Pons (tissue), 1 donor: ENCODE data around the gene CATSPER1.
"Not testable (repeated sequence)": the region's sequence is repeated elsewhere in the genome, so short reads cannot be mapped to it uniquely, and the experiment has no call there.

Experiments
- DNase-seq: peaks from one replicate; pipeline ENCODE4 v3.0.0-alpha.2; 2016; ENCODE audit warnings: low spot score

Gene CATSPER1

DNA sequence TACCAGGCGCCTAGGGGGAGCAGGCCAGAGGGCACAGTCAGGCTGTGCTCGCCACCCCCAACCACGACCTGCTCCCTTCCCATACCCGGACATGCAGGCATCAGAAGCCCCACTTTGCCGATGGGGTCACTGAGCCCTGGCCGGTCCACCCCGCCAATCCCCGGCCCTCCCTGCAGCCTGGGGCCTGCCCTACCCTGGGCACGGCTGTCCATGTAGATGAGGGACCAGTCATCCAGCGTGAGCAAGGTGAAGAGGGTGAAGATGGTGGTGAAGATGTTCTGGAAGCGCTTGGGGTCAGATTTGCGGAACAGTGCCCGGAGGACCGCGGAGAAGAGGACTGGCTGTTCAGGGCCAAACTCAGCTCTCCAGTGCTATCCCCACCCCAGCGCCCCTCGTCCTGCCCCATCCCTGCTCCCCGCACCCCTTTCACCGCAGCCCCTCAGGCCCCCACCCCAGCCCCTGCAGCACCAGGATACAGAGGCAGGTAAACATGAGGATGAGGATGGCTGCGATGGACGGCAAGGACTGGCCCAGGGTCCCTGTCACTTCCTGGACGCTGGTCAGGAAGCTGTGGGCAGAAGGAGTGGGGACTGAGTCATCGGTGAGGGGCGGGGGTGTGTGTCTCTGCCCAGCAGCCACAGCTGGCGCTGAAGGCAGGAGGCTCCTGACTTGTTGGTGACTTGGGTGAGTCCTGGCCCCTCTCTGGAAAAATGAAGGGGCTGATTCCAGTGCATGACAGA lies 5.5 kb downstream of the CATSPER1 start:
- no peak for DNase-seq

- DNase-seq = no peak
Observed at GRCh38 chr11:66020212-66020611, 6.1 kb downstream of the CATSPER1 start.

DNA sequence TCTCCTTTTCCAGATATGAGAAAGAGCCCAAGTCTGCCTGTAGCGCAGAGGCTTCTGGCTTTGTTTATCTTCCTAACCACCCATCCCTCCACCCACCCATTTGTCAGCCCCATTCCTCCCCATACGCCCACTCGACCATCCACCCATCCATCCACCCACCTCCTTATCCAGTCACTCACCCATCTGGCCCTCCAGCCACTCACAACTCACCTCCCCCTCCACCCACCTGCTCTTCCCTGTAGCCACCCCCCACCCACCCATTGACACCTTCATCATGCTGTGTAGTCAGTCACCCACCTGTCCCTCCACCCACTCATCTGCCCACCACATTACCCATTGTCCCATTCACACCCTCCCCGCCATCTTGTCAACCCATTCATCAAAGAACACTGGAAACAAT lies 9.0 kb downstream of the CATSPER1 start:
- DNase-seq = no peak

DNA sequence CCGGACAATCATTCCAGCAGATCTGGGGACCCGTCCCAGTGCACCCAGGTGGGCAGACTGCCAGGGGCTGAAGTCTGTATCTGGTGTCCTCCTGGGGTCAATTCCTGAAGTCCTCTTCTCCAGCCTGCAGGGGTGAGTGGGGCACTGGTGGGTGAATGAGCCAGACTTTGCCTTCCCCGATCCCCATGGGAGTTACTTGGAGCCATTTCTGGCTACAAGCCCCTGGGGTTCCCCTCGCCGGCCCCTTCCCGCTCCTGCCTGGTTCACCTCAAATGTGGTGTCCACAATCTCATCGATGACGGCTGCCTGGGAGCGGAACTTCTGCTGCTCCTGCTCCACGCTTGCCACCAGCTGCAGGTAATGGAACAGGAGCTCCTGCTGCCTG lies 9.5 kb downstream of the CATSPER1 start:
- DNase-seq = no peak

DNA sequence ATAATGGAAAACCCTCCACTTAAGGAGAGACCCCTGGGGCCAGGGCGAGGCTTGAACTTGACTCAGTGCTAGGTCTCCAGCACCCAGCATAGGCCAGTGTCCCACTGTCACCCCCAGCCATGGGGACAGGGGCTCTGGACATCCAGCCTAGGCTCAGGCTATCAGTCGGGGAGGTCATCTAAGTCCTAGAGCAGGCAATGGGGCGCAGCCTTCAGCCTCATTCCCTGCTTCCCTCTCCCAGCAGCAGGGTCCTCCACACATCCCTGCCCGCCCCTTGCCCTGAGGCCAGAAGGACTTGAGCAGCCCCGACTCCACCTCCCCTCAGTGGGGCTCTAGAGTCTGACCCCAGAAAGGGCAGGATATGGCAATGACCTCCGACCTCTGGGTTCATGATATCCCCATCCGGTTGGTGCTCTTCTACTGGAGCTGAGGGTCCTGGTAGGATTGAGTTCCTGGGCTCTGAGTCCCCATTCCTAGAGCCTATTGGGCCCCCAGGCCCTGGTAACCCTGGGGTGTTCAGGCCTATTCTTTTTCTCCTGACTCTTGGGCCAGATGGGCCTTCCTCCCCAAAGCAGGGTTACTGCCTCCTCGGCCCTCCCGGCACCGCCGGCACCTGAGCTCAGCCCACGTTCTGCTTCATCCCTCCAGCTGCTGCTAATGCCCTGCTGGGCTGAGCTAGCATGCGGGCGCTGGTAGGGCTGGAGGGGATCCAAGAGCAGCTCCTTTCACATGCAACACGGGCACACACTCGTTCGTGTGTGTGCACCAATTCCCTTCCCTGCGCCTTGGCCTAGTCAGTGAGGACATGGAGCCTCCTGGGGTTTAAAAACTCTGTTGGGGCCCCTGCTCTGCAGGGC lies 10.1 kb downstream of the CATSPER1 start:
- DNase-seq = no peak

- no peak for DNase-seq
Observed at GRCh38 chr11:66015454-66015881, 10.8 kb downstream of the CATSPER1 start.

GRCh38 chr11:66014804-66015453 lies 11.3 kb downstream of the CATSPER1 start:
- DNase-seq = no peak

DNA sequence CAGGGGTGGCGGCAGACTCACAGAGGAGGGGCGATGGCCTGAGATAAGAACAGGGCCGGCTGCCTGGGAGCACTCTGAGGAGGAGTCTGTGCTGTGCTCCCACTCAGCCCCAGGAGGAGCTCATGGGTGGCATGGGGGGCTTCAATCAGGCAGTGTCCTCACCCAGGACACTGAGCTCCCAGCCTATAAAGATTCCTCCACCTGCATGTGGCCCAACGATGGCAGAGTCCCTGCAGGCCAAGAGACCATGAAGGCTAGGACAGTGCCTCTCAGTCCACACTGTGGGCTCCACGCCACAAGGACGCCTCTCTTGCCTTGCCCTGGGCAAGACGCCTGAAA lies 12.5 kb downstream of the CATSPER1 start:
- no peak for DNase-seq

DNA sequence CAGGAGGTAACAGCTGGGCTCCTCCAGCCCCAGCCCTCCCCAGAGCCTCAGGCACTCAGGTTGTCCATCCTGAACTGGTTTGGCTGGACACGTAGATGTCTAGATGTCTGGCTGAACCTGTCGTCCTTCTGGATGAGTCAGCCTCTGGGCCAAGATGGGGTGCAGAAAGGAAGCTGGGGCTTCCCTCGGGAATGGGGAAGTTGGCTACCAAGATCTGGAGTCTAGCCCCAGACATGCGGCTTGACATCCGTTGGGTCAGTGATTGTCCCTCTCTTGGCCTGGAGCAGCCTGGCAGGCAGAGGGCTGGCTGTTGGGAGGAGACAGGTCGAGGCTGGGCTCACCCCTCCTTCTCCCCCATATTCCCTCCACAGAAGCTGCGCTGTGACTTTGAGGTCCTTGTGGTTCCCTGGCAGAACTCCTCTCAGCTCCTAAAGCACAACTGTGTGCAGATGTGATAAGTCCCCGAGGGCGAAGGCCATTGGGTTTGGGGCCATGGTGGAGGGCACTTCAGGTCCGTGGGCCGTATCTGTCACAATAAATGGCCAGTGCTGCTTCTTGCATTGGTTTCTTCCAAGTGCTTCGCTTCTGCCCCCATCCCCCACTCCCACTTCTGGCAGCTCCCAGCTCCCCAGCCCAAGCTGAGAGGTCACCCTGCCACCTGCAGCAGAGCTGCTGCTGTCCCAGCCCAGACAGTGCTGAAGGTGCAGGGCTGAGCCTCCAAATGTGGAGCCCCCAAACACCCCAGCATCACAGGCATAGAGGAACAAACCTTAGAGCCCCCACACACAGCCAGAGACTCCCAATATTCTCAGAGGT lies 13.1 kb downstream of the CATSPER1 start:
- peak; percentile 8 for DNase-seq

- no peak for DNase-seq
Observed at GRCh38 chr11:66012371-66012945, 13.8 kb downstream of the CATSPER1 start.

GRCh38 chr11:66011785-66012303 lies 14.4 kb downstream of the CATSPER1 start, which contains the start of gene CST6:
TSS of gene CST6 (plus strand) at chr11:66012008. CDS start at chr11:66012045, 37 bp downstream.
- DNase-seq = no peak

- DNase-seq = no peak
Observed at GRCh38 chr11:66011239-66011784, 15.0 kb downstream of the CATSPER1 start.

GRCh38 chr11:66010036-66010435 lies 16.2 kb downstream of the CATSPER1 start:
- DNase-seq = not testable (repeated sequence)

DNA sequence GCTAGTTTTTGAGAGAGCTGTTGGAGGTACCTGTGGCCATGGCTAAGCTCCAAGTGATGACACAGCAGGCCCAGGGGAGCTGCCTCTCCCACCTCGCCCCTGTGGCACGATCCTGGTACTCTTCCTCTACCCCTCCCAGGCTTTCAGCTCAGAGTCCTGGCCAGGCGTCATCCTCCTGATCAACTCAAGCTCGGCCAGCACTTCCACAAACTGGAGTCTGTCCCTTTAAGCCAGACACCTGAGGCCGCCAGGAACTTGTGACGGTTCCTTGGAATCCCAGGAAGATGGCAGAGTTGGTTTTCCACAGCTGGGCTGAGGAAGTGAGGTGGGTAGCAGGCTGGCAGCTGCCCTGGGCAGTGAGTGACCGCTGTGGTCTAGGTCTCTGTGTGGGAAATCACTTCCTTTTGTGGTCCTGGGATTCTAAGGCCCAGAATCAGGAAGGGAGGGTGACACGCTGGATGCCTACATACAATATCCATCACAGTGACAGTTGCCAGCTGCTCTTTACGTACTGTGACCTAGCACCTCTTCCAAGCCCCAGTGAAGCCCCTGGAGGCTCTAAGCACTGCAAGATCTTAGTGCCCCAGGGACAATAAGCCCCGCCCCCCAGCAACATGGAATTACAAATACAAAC lies 17.7 kb downstream of the CATSPER1 start:
- DNase-seq = no peak

GRCh38 chr11:66008095-66008467 lies 18.2 kb downstream of the CATSPER1 start:
- DNase-seq = no peak

GRCh38 chr11:66007201-66007634 lies 19.1 kb downstream of the CATSPER1 start:
- DNase-seq = no peak

- no peak for DNase-seq
Observed at GRCh38 chr11:66006891-66007176, 19.4 kb downstream of the CATSPER1 start.

DNA sequence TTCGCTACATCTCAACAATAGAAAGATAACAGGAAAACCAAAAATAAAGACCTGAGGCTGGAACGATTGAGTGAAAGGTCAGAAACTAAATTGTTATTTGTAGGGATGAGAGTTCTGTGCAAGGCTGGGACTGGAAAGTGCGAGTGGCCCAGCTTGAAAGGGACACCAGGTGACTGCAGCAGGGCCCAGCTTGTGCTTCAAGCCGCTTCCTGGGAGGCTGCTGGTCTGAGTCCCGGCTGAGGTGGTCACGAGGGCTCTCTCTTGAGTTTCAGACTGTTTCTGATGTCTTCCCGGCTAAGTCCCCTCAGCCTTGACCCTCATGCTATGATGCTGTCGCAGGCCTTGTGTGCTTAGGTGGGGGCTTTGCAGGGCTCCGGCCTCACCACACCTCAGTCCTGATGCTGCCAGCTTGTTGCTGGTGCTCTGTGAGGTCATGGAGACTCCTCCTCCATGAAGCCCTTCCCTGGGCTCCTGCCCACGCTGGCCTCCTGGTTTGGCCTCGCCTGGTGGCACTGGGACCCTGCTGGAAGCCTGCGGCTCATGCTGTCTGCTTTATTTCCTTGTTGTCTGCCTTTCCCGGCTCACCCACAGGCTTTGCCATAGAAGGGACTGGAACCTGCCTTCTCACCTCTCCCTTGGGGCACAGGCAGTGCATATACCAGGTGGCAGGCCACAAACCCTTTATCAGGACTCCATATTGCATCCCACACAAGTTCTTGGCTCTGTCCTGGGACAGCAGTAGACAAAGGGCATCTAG lies 20.0 kb downstream of the CATSPER1 start:
- no peak for DNase-seq

GRCh38 chr11:66004186-66004585 lies 22.1 kb downstream of the CATSPER1 start:
- DNase-seq = no peak

DNA sequence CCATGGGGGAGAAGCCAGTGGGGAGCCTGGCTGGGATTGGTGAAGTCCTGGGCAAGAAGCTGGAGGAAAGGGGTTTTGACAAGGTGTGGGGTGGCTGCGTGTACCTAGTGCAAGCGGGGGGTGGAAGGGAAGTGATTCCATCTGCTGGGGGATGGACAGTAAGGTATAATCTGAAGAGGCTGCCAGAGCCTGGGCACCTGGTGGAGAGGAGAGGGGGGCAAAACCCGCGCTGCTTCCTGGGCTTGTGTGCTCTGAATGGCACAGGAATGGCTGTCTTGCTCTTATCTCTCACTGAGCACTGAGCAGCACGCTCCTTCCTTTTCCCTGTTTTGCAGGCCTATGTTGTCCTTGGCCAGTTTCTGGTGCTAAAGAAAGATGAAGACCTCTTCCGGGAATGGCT lies 23.0 kb downstream of the CATSPER1 start:
- DNase-seq = no peak
